SKM-1 (cell line): ENCODE data around the gene CLSTN2.

Experiments used
- DNase-seq: peaks from one replicate; lab custom pipeline; 2025; ENCODE audit not compliant: unreplicated experiment; lab: John Stamatoyannopoulos, UW

Gene CLSTN2

GRCh38 chr3:140224307-140224706 is 289.3 kb downstream of the CLSTN2 start:
- DNase-seq, result no peak

GRCh38 chr3:140225996-140226395 is 291.0 kb downstream of the CLSTN2 start:
- no peak for DNase-seq

- no peak for DNase-seq
Measured at GRCh38 chr3:140233702-140234101, 298.7 kb downstream of the CLSTN2 start.

DNA sequence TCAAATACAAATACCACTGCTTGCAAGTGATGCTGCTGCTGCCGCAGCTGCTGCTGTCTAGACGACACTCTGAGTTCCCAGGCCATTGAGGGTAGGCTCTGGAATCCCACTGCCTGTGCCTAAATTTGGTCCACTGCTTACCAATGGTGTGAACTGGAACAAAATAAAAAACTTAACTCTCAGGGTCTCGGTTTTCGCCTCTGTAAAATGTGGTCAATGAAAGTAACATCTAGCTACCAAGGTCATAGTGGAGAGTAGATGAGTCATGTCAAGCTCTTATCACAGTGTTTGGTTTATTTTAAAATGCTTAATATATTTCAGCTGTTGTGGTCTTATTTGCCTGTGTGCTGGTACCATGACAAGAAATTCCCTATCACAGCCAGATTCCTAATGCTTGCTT is 299.3 kb downstream of the CLSTN2 start:
- DNase-seq, result no peak

- no peak for DNase-seq
Measured at GRCh38 chr3:140236836-140237501, 302.0 kb downstream of the CLSTN2 start.

GRCh38 chr3:140238646-140239314 is 303.8 kb downstream of the CLSTN2 start:
- DNase-seq, result no peak

- DNase-seq, result no peak
Measured at GRCh38 chr3:140242818-140243276, 307.9 kb downstream of the CLSTN2 start.

GRCh38 chr3:140243575-140243974 is 308.6 kb downstream of the CLSTN2 start:
- no peak for DNase-seq

- no peak for DNase-seq
Measured at GRCh38 chr3:140244893-140245292, 309.9 kb downstream of the CLSTN2 start.

GRCh38 chr3:140246578-140246977 is 311.6 kb downstream of the CLSTN2 start:
- no peak for DNase-seq

DNA sequence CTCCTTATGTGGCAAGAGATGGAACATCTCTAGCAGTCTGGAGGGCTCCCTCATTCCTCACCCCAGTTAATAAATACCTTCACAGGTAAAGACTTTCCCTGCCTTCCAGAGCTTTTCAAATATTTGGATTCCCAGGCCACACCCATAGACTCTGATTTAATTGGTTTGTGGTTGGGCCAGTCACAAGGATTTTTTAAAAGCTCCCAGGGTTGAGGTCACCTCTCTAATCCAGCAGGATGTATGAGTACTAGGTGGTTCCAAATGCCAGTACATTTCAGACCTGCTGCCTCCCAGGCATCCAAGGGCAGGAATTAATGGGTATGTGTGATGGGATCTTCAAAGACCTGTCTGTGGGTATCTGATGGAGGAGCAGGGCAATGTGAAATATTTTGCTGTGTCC is 312.8 kb downstream of the CLSTN2 start:
- DNase-seq, result no peak

DNA sequence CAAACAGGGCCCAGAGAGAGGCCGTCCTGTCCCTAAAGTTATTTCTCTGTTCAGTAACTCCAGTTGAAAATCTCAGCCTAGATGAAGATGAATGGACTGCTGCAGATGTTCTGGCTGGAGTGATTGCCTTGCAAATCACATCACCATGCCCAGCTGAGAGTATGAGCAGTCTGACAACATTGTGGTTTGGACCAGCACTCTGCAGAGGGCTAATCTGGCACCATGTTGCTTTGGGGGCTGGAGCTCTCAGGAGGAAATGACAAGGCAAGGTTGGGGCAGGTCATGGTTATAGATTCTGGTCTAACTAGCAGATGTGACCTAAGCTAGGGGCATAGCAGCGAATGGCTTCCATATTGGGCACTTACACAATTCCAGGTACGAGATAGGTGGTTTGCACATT is 314.2 kb downstream of the CLSTN2 start:
- DNase-seq, result no peak

DNA sequence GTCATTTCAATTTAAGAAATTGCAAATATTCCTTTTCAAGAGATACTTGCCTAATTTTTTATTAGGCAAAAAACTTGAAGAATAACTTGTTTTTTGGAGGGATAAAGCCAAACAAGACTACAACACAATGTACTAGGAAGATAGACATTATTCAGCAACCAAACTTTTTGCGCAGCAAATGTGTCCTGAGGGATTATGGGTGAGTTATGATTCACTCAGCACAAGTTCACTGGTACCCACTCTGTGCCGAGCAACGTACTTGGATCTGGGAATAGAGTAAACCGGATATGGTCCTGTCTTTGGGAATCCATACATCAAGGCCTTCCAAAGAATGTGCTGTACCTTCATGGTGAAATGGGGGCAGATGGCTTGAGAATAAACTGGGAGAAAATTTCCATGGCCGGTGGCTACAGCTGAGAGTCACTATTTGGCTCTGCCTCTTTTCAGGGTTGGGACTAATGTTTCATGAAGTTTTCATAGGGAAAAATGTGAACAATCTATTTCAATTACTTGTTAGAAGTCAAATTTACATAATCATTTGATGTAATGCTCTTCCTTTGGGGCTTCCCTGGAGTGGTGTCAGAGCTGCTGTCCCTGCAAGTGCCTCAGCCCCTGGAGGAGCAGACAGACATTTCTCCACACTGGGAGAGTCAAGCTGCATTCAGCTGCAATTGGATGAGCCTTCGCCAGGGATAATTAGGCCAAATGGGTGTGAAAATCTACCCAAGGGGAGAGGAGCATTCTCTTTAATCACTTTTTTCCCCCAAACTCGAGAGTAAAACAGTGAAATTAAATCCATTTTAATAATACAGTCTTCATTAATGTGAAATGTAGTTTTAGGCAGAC is 315.2 kb downstream of the CLSTN2 start:
- no peak for DNase-seq

GRCh38 chr3:140250945-140251344 is 316.0 kb downstream of the CLSTN2 start:
- DNase-seq, result no peak

DNA sequence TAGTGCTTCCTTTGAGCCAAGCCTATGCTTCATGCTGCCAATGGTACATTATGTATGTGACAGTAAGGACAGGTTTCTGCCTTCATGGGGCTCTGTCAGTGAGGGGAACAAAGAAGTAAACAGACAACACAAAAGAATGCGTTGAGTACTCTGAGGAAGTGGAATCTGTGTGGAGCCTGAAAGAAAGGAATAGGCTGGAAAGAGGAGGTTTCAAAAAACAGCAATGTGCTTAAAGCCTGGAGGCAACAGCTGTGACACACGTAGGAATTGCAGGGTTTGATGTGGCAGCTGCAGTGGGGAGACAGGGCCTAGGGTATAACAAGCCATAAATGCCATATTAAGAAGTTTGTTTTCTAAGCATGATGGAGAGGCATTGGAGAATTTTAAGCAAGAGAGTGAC is 316.7 kb downstream of the CLSTN2 start:
- no peak for DNase-seq

- DNase-seq, result no peak
Measured at GRCh38 chr3:140252812-140253656, 318.0 kb downstream of the CLSTN2 start.

DNA sequence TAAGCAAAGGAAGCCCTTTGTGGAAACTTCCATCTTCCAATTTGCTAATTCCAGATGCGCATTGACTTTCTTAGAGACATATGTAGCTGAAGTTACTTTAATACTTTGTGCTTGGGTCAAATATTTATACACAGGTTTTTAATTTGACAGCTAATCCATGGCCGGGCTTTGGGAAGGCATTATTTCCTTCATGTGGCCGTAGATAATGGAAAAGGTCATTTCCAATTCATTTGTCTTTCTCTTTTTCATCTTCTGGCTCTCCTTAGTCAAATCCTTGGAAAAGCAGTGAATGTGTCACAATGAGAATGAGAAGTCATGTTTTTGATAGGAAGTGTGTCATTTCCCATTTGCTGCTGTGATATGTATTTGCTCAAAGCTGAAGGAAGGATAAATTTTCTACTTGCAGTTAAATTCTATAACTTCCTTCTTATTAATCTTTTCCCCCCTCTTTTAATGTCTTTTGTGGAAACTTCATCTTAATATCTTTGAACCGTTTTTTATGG is 323.3 kb downstream of the CLSTN2 start:
- DNase-seq, result no peak

- DNase-seq, result no peak
Measured at GRCh38 chr3:140265302-140265701, 330.3 kb downstream of the CLSTN2 start.

DNA sequence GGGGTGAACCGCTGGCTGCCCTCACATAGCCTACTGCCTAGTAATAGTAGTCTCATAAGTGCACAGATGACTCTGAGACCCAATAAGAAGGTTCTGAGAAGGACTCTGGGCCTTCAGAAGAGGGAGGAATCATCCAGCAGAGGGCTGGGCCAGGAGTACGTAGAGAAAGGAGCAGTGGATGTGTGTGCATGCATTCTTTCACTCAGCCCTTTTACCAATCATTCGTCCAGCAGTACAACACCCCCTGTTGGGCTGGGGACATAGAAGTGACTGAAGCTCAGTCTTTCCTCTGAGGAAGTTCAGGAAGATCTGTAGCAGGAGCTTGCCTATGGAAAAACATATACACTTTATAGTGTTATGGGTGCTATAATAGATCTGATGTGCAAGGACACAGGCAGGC is 333.1 kb downstream of the CLSTN2 start:
- no peak for DNase-seq

GRCh38 chr3:140268610-140269009 is 333.6 kb downstream of the CLSTN2 start:
- DNase-seq, result no peak

GRCh38 chr3:140270329-140270728 is 335.3 kb downstream of the CLSTN2 start:
- DNase-seq, result no peak
